ENCODE measurements around the gene TMEM61.

DNA sequence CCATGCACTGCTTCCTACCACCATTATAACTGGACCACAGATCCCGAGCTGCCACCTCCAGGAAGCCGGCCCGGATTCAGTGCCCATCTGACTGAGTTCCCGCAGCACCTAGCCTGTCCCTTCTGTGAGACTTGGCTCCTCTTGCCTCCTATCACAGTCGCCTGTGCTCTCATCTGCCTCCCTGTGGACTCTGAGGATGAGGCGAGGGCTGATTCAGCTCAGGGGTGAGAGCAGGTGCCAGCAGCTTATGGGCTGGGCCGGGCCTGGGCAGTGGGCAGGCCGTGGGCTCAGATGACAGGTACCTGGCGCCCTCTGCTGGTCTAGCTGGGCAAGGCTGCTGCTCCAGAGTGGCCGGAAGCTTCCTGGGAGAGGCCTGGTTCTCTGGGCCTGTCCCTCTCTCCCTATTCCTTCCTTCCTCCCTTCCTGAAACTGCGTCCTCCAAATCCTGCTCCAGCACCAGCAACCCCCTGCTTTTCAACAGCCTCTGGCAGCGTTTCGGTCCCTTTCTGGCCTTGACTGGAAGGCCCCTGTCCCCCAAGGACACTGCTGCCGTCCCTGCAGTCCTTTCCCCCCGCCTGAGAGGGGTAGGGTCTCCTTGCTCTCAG lies 41.6 kb downstream of the TMEM61 start:
- TF ChIP-seq, protein P1, sequence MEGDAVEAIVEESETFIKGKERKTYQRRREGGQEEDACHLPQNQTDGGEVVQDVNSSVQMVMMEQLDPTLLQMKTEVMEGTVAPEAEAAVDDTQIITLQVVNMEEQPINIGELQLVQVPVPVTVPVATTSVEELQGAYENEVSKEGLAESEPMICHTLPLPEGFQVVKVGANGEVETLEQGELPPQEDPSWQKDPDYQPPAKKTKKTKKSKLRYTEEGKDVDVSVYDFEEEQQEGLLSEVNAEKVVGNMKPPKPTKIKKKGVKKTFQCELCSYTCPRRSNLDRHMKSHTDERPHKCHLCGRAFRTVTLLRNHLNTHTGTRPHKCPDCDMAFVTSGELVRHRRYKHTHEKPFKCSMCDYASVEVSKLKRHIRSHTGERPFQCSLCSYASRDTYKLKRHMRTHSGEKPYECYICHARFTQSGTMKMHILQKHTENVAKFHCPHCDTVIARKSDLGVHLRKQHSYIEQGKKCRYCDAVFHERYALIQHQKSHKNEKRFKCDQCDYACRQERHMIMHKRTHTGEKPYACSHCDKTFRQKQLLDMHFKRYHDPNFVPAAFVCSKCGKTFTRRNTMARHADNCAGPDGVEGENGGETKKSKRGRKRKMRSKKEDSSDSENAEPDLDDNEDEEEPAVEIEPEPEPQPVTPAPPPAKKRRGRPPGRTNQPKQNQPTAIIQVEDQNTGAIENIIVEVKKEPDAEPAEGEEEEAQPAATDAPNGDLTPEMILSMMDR (conservative IDR thresholded peaks at IDR 0.05 in 1 of 2, IDR thresholded peaks at IDR 0.05 in 1 of 2; ENCODE audit: low read depth in 1 of 2, low read length in 2 of 2): peak; percentile 78 to 93
- TF ChIP-seq EZH2 (IDR thresholded peaks at IDR 0.05; ENCODE audit: low read length, missing control alignments): no peak
